Measurements from ENCODE around the gene TAX1BP3. TPM values are rescaled to one million over a fixed set of nuclear protein-coding genes. Genes with fewer than 3 reads are reported as not detected.

The TAX1BP3 gene
- total RNA-seq, 1 experiment from 2014 or later = 147 TPM

- H3K9me3 Mint-ChIP-seq (ENCODE audit: unreplicated experiment) = no peaks in the 10 kb centered on the region
- intact Hi-C loops (cut with micrococcal nuclease) = no loop called here
- CTCF ChIA-PET = interaction anchor here (0.6 to 1.1 kb wide), 2 partner anchors 10 to 45 kb away, joined by 3 read pairs; partner anchors contain the start of gene EMC6
- TF ChIP-seq CTCF (IDR thresholded peaks at IDR 0.05; ENCODE audit: unreplicated experiment) = no peak
- H3K36me3 Mint-ChIP-seq (ENCODE audit: insufficient read depth, unreplicated experiment) = no peaks in the 10 kb centered on the region
- H3K27me3 Mint-ChIP-seq (ENCODE audit: insufficient read depth, unreplicated experiment) = no peaks in the 10 kb centered on the region
- peak; percentile 24 for DNase-seq (ENCODE audit: unreplicated experiment)
- POLR2A ChIA-PET = interaction anchor here (0.7 to 1.8 kb wide), 4 partner anchors 9 to 43 kb away, joined by 3 to 17 read pairs (median 5); partner anchors contain the start of genes EMC6 and TAX1BP3
- peaks cover 5% of the 10 kb centered on the region for H3K4me1 Mint-ChIP-seq (ENCODE audit: insufficient read depth, unreplicated experiment)
- no peak overlapping the region for H3K27ac Mint-ChIP-seq (ENCODE audit: low read depth, unreplicated experiment)
- no peak overlapping the region for H3K4me3 Mint-ChIP-seq (ENCODE audit: unreplicated experiment)
- no TSS peak for BruUV-seq (replicated peaks)
Measured at GRCh38 chr17:3678095-3678820, 9.9 kb upstream of the TAX1BP3 start.

GRCh38 chr17:3675886-3676285, 7.5 kb upstream of the TAX1BP3 start:
- TF ChIP-seq CTCF (IDR thresholded peaks at IDR 0.05; ENCODE audit: unreplicated experiment) = no peak
- ChIA-PET CTCF (interaction anchor here (0.6 kb wide), 1 partner anchor 170 kb away, joined by 3 read pairs; the partner anchor contains the start of gene NCBP3), POLR2A (no interaction called here)
- DNase-seq (ENCODE audit: unreplicated experiment) = no peak
- H3K27me3 Mint-ChIP-seq (ENCODE audit: insufficient read depth, unreplicated experiment) = no peaks in the 10 kb centered on the region
- peaks cover 11% of the 10 kb centered on the region for H3K4me1 Mint-ChIP-seq (ENCODE audit: insufficient read depth, unreplicated experiment)
- no peak overlapping the region for H3K27ac Mint-ChIP-seq (ENCODE audit: low read depth, unreplicated experiment)
- intact Hi-C loops (cut with micrococcal nuclease) = no loop called here
- BruUV-seq (replicated peaks) = no TSS peak
- H3K9me3 Mint-ChIP-seq (ENCODE audit: unreplicated experiment) = no peaks in the 10 kb centered on the region
- peaks cover 8% of the 10 kb centered on the region for H3K36me3 Mint-ChIP-seq (ENCODE audit: insufficient read depth, unreplicated experiment)
- H3K4me3 Mint-ChIP-seq (ENCODE audit: unreplicated experiment) = no peak overlapping the region

- intact Hi-C loops (cut with micrococcal nuclease) = no loop called here
- TF ChIP-seq CTCF (IDR thresholded peaks at IDR 0.05; ENCODE audit: unreplicated experiment) = no peak
- POLR2A ChIA-PET = no interaction called here
- H3K27ac Mint-ChIP-seq (ENCODE audit: low read depth, unreplicated experiment) = no peak overlapping the region
- no peak for DNase-seq (ENCODE audit: unreplicated experiment)
- peaks cover 19% of the 10 kb centered on the region for H3K36me3 Mint-ChIP-seq (ENCODE audit: insufficient read depth, unreplicated experiment)
- BruUV-seq (replicated peaks) = no TSS peak
- no peaks in the 10 kb centered on the region for H3K27me3 Mint-ChIP-seq (ENCODE audit: insufficient read depth, unreplicated experiment)
- H3K9me3 Mint-ChIP-seq (ENCODE audit: unreplicated experiment) = no peaks in the 10 kb centered on the region
- H3K4me1 Mint-ChIP-seq (ENCODE audit: insufficient read depth, unreplicated experiment) = peaks cover 5% of the 10 kb centered on the region
- CTCF ChIA-PET = interaction anchor here (2.8 kb wide), 1 partner anchor 10 kb away, joined by 9 read pairs; no protein-coding TSS in a partner anchor
- no peak overlapping the region for H3K4me3 Mint-ChIP-seq (ENCODE audit: unreplicated experiment)
Measured at GRCh38 chr17:3672571-3672970, 4.2 kb upstream of the TAX1BP3 start.

- BruUV-seq (replicated peaks) = no TSS peak
Measured at GRCh38 chr17:3669548-3669947, 1.2 kb upstream of the TAX1BP3 start.

More at GRCh38 chr17:3669548-3669947, 1.2 kb upstream of the TAX1BP3 start:
- H3K27ac Mint-ChIP-seq (ENCODE audit: low read depth, unreplicated experiment) = peak overlapping the region; percentile 97
- peaks cover 15% of the 10 kb centered on the region for H3K4me1 Mint-ChIP-seq (ENCODE audit: insufficient read depth, unreplicated experiment)
- ChIA-PET POLR2A (interaction anchor here (0.7 to 3.8 kb wide), 5 partner anchors 9 to 778 kb away, joined by 3 to 36 read pairs (median 17); partner anchors contain the start of genes CTNS, P2RX5 and SHPK), CTCF (no interaction called here)
- no peak for DNase-seq (ENCODE audit: unreplicated experiment)
- H3K9me3 Mint-ChIP-seq (ENCODE audit: unreplicated experiment) = no peaks in the 10 kb centered on the region
- peaks cover 42% of the 10 kb centered on the region for H3K36me3 Mint-ChIP-seq (ENCODE audit: insufficient read depth, unreplicated experiment)
- intact Hi-C loops (cut with micrococcal nuclease) = no loop called here
- TF ChIP-seq CTCF (IDR thresholded peaks at IDR 0.05; ENCODE audit: unreplicated experiment) = no peak
- no peaks in the 10 kb centered on the region for H3K27me3 Mint-ChIP-seq (ENCODE audit: insufficient read depth, unreplicated experiment)
- peak overlapping the region; percentile 94 for H3K4me3 Mint-ChIP-seq (ENCODE audit: unreplicated experiment)

Data from MCF 10A (cell line).